Stimulated activated memory B cell treated with anti-CD40 and anti-IgM and Interleukin-4, amounts not matched to agents 10 μg/mL and 1 μg/mL and 100 μg/mL, for 72 hours (primary cell): ENCODE measurements around the gene NKAIN4.

Experiments used
- ATAC-seq: fragments of 150-1000 bp; cut with Tn5 transposase; 2 replicates; pipeline ENCODE4 v1.10.0; 2021
- H3K27ac Mint-ChIP-seq: one replicate; pipeline ENCODE4 v1.8.0; 2022; ENCODE audit warnings: mild to moderate bottlenecking, mixed read lengths
- H3K27me3 Mint-ChIP-seq: one replicate; pipeline ENCODE4 v1.8.0; 2022; ENCODE audit warnings: mixed read lengths
- H3K36me3 Mint-ChIP-seq: one replicate; pipeline ENCODE4 v1.8.0; 2022; ENCODE audit warnings: mixed read lengths
- H3K4me1 Mint-ChIP-seq: one replicate; pipeline ENCODE4 v1.8.0; 2022; ENCODE audit warnings: mixed read lengths
- H3K4me3 Mint-ChIP-seq: one replicate; pipeline ENCODE4 v1.8.0; 2022; ENCODE audit warnings: mild to moderate bottlenecking, moderate library complexity, mixed read lengths
- H3K9me3 Mint-ChIP-seq: one replicate; pipeline ENCODE4 v1.8.0; 2022; ENCODE audit warnings: mixed read lengths

The NKAIN4 gene

GRCh38 chr20:63270606-63271325, 16.5 kb upstream of the NKAIN4 start:
- Mint-ChIP-seq H3K27ac (no peak overlapping the region), H3K27me3 (peaks cover 14% of the 10 kb centered on the region), H3K36me3 (peaks cover 4% of the 10 kb centered on the region), H3K9me3 (no peaks in the 10 kb centered on the region), H3K4me1 (peaks cover 33% of the 10 kb centered on the region), H3K4me3 (no peak overlapping the region)
- no peak for ATAC-seq

- no peaks in the 10 kb centered on the region for H3K9me3 Mint-ChIP-seq
- H3K27me3 Mint-ChIP-seq, result peaks cover 24% of the 10 kb centered on the region
- H3K4me3 Mint-ChIP-seq, result no peak overlapping the region
- no peaks in the 10 kb centered on the region for H3K36me3 Mint-ChIP-seq
- H3K27ac Mint-ChIP-seq, result no peak overlapping the region
- peaks cover 22% of the 10 kb centered on the region for H3K4me1 Mint-ChIP-seq
- no peak for ATAC-seq
Observed at GRCh38 chr20:63269724-63270123, 15.5 kb upstream of the NKAIN4 start.

GRCh38 chr20:63268671-63269439, 14.6 kb upstream of the NKAIN4 start:
- H3K27ac Mint-ChIP-seq, result no peak overlapping the region
- H3K4me1 Mint-ChIP-seq, result peaks cover 14% of the 10 kb centered on the region
- H3K4me3 Mint-ChIP-seq, result no peak overlapping the region
- no peak for ATAC-seq
- peaks cover 33% of the 10 kb centered on the region for H3K27me3 Mint-ChIP-seq
- no peaks in the 10 kb centered on the region for H3K9me3 Mint-ChIP-seq
- H3K36me3 Mint-ChIP-seq, result no peaks in the 10 kb centered on the region

GRCh38 chr20:63268256-63268655, 14.0 kb upstream of the NKAIN4 start:
- H3K9me3 Mint-ChIP-seq, result no peaks in the 10 kb centered on the region
- no peak overlapping the region for H3K4me3 Mint-ChIP-seq
- H3K36me3 Mint-ChIP-seq, result no peaks in the 10 kb centered on the region
- peaks cover 39% of the 10 kb centered on the region for H3K27me3 Mint-ChIP-seq
- ATAC-seq, result no peak
- peaks cover 8% of the 10 kb centered on the region for H3K4me1 Mint-ChIP-seq
- no peak overlapping the region for H3K27ac Mint-ChIP-seq

- Mint-ChIP-seq H3K9me3 (no peaks in the 10 kb centered on the region), H3K36me3 (no peaks in the 10 kb centered on the region), H3K27ac (no peak overlapping the region), H3K27me3 (peaks cover 44% of the 10 kb centered on the region), H3K4me3 (no peak overlapping the region), H3K4me1 (peaks cover 7% of the 10 kb centered on the region)
- ATAC-seq, result no peak
Observed at GRCh38 chr20:63267691-63268090, 13.4 kb upstream of the NKAIN4 start.

- Mint-ChIP-seq H3K27me3 (peaks cover 57% of the 10 kb centered on the region), H3K36me3 (no peaks in the 10 kb centered on the region), H3K27ac (no peak overlapping the region), H3K9me3 (no peaks in the 10 kb centered on the region), H3K4me3 (no peak overlapping the region), H3K4me1 (no peaks in the 10 kb centered on the region)
- no peak for ATAC-seq
Observed at GRCh38 chr20:63265891-63266515, 11.7 kb upstream of the NKAIN4 start.

GRCh38 chr20:63264519-63264918, 10.3 kb upstream of the NKAIN4 start:
- no peaks in the 10 kb centered on the region for H3K4me1 Mint-ChIP-seq
- no peak for ATAC-seq
- no peaks in the 10 kb centered on the region for H3K36me3 Mint-ChIP-seq
- no peaks in the 10 kb centered on the region for H3K9me3 Mint-ChIP-seq
- no peak overlapping the region for H3K4me3 Mint-ChIP-seq
- H3K27me3 Mint-ChIP-seq, result peaks cover 71% of the 10 kb centered on the region
- H3K27ac Mint-ChIP-seq, result no peak overlapping the region

- no peak for ATAC-seq
- Mint-ChIP-seq H3K27ac (no peak overlapping the region), H3K4me3 (no peak overlapping the region), H3K4me1 (no peaks in the 10 kb centered on the region), H3K27me3 (peaks cover 77% of the 10 kb centered on the region), H3K9me3 (no peaks in the 10 kb centered on the region), H3K36me3 (no peaks in the 10 kb centered on the region)
Observed at GRCh38 chr20:63264000-63264399, 9.7 kb upstream of the NKAIN4 start.

GRCh38 chr20:63262836-63263235, 8.6 kb upstream of the NKAIN4 start:
- Mint-ChIP-seq H3K36me3 (no peaks in the 10 kb centered on the region), H3K27me3 (peaks cover 85% of the 10 kb centered on the region), H3K27ac (no peak overlapping the region), H3K4me3 (no peak overlapping the region), H3K9me3 (no peaks in the 10 kb centered on the region), H3K4me1 (no peaks in the 10 kb centered on the region)
- ATAC-seq, result no peak

GRCh38 chr20:63261795-63262528, 7.7 kb upstream of the NKAIN4 start:
- Mint-ChIP-seq H3K27ac (no peak overlapping the region), H3K4me3 (no peak overlapping the region), H3K36me3 (no peaks in the 10 kb centered on the region), H3K4me1 (no peaks in the 10 kb centered on the region), H3K9me3 (no peaks in the 10 kb centered on the region), H3K27me3 (peaks cover 85% of the 10 kb centered on the region)
- ATAC-seq, result no peak

- Mint-ChIP-seq H3K27ac (no peak overlapping the region), H3K9me3 (no peaks in the 10 kb centered on the region), H3K36me3 (no peaks in the 10 kb centered on the region), H3K4me3 (no peak overlapping the region), H3K4me1 (no peaks in the 10 kb centered on the region), H3K27me3 (peaks cover 90% of the 10 kb centered on the region)
- ATAC-seq, result no peak
Observed at GRCh38 chr20:63261060-63261794, 7.0 kb upstream of the NKAIN4 start.

GRCh38 chr20:63260521-63260920, 6.3 kb upstream of the NKAIN4 start:
- H3K27me3 Mint-ChIP-seq, result peaks cover 95% of the 10 kb centered on the region
- no peaks in the 10 kb centered on the region for H3K36me3 Mint-ChIP-seq
- ATAC-seq, result no peak

GRCh38 chr20:63259734-63260460, 5.6 kb upstream of the NKAIN4 start:
- Mint-ChIP-seq H3K4me1 (peaks cover 2% of the 10 kb centered on the region), H3K4me3 (no peak overlapping the region), H3K9me3 (no peaks in the 10 kb centered on the region), H3K27ac (no peak overlapping the region), H3K27me3 (peaks cover 95% of the 10 kb centered on the region), H3K36me3 (no peaks in the 10 kb centered on the region)
- no peak for ATAC-seq

More at GRCh38 chr20:63260521-63260920, 6.3 kb upstream of the NKAIN4 start:
- Mint-ChIP-seq H3K9me3 (no peaks in the 10 kb centered on the region), H3K27ac (no peak overlapping the region), H3K4me3 (no peak overlapping the region), H3K4me1 (no peaks in the 10 kb centered on the region)

- H3K36me3 Mint-ChIP-seq, result no peaks in the 10 kb centered on the region
- ATAC-seq, result no peak
- peaks cover 5% of the 10 kb centered on the region for H3K4me1 Mint-ChIP-seq
- no peaks in the 10 kb centered on the region for H3K9me3 Mint-ChIP-seq
- H3K27ac Mint-ChIP-seq, result no peak overlapping the region
- no peak overlapping the region for H3K4me3 Mint-ChIP-seq
- H3K27me3 Mint-ChIP-seq, result peaks cover 89% of the 10 kb centered on the region
Observed at GRCh38 chr20:63258781-63259180, 4.5 kb upstream of the NKAIN4 start.
